ENCODE results near the gene EEF1AKMT3.

The EEF1AKMT3 gene

GRCh38 chr12:57772429-57773322 lies at the start of gene EEF1AKMT3:
Gene EEF1AKMT3 (plus strand): TSS chr12:57772614. CDS start chr12:57772725, 111 bp downstream.
- TF ChIP-seq SUZ12 (IDR thresholded peaks at IDR 0.05) (no peak), SP1 (IDR thresholded peaks at IDR 0.05) (no peak), FOXK2 (IDR thresholded peaks at IDR 0.05) (no peak), L3MBTL2 (conservative IDR thresholded peaks at IDR 0.05) (peak; percentile 60), TARDBP (IDR thresholded peaks at IDR 0.05) (no peak)
- CTCF ChIA-PET, result interaction anchor here (0.6 to 1.2 kb wide), 5 partner anchors 9 to 225 kb away, joined by 3 to 7 read pairs (median 4); partner anchors contain the start of genes DCTN2 and TSFM
- DNase-seq (ENCODE audit: extremely low spot score), result peak; percentile 67
- POLR2A ChIA-PET, result interaction anchor here (0.7 to 1.8 kb wide), 22 partner anchors 9 to 168 kb away, joined by 3 to 28 read pairs (median 5); partner anchors contain the start of genes ATP23, CDK4, CTDSP2 and MARCHF9

- TF ChIP-seq NFRKB (IDR thresholded peaks at IDR 0.05) (no peak), SUZ12 (IDR thresholded peaks at IDR 0.05) (no peak), PKNOX1 (IDR thresholded peaks at IDR 0.05) (no peak), ARNT (IDR thresholded peaks at IDR 0.05) (no peak), BHLHE40 (IDR thresholded peaks at IDR 0.05; ENCODE audit: borderline replicate concordance) (no peak), CTBP1 (IDR thresholded peaks at IDR 0.05; ENCODE audit: borderline replicate concordance) (no peak), FOXM1 (IDR thresholded peaks at IDR 0.05; ENCODE audit: borderline replicate concordance) (no peak)
- ChIA-PET POLR2A (interaction anchor here (0.8 to 1.9 kb wide), 2 partner anchors 22 to 49 kb away, joined by 3 to 7 read pairs; partner anchors contain the start of genes EEF1AKMT3, METTL1 and TSPAN31), CTCF (interaction anchor here (0.7 to 0.8 kb wide), 3 partner anchors 18 to 140 kb away, joined by 3 to 4 read pairs (median 3); no protein-coding TSS in a partner anchor)
- no peak for DNase-seq (ENCODE audit: extremely low spot score)
Observed at GRCh38 chr12:57722716-57723629, 49.4 kb upstream of the EEF1AKMT3 start.

GRCh38 chr12:57723630-57723962 lies 48.8 kb upstream of the EEF1AKMT3 start:
- no peak for DNase-seq (ENCODE audit: extremely low spot score)
- ChIA-PET POLR2A (interaction anchor here (1.9 kb wide), 1 partner anchor 21 kb away, joined by 7 read pairs; the partner anchor contains the start of gene TSPAN31), CTCF (interaction anchor here (0.7 kb wide), 1 partner anchor 141 kb away, joined by 3 read pairs; no protein-coding TSS in a partner anchor)
- TF ChIP-seq LEF1 (IDR thresholded peaks at IDR 0.05; ENCODE audit: borderline replicate concordance) (no peak), FOXK2 (IDR thresholded peaks at IDR 0.05) (no peak), ELF4 (IDR thresholded peaks at IDR 0.05) (no peak), SUZ12 (IDR thresholded peaks at IDR 0.05) (no peak), BHLHE40 (IDR thresholded peaks at IDR 0.05; ENCODE audit: borderline replicate concordance) (no peak), TARDBP (IDR thresholded peaks at IDR 0.05) (no peak), FOXM1 (IDR thresholded peaks at IDR 0.05; ENCODE audit: borderline replicate concordance) (no peak), SP1 (IDR thresholded peaks at IDR 0.05) (no peak), CTBP1 (IDR thresholded peaks at IDR 0.05; ENCODE audit: borderline replicate concordance) (no peak), NFRKB (IDR thresholded peaks at IDR 0.05) (no peak), FOXA1 (IDR thresholded peaks at IDR 0.05) (no peak), HDGF (IDR thresholded peaks at IDR 0.05; ENCODE audit: borderline replicate concordance) (no peak), ARNT (IDR thresholded peaks at IDR 0.05) (no peak), L3MBTL2 (conservative IDR thresholded peaks at IDR 0.05) (no peak), PKNOX1 (IDR thresholded peaks at IDR 0.05) (no peak)

GRCh38 chr12:57724003-57724935 lies 48.1 kb upstream of the EEF1AKMT3 start:
- TF ChIP-seq FOXA1 (IDR thresholded peaks at IDR 0.05), result no peak
- no peak for TF ChIP-seq ELF4 (IDR thresholded peaks at IDR 0.05)
- no peak for TF ChIP-seq ZNF384 (IDR thresholded peaks at IDR 0.05)
- TF ChIP-seq SUZ12 (IDR thresholded peaks at IDR 0.05), result no peak
- no peak for TF ChIP-seq NFRKB (IDR thresholded peaks at IDR 0.05)
- no peak for TF ChIP-seq TARDBP (IDR thresholded peaks at IDR 0.05)
- TF ChIP-seq FOXM1 (IDR thresholded peaks at IDR 0.05; ENCODE audit: borderline replicate concordance), result no peak
- TF ChIP-seq BHLHE40 (IDR thresholded peaks at IDR 0.05; ENCODE audit: borderline replicate concordance), result no peak
- POLR2A ChIA-PET, result interaction anchor here (0.8 to 1.9 kb wide), 2 partner anchors 21 to 113 kb away, joined by 3 to 7 read pairs; partner anchors contain the start of genes ARHGEF25 and TSPAN31
- CTCF ChIA-PET, result interaction anchor here (0.7 kb wide), 1 partner anchor 11 kb away, joined by 3 read pairs; no protein-coding TSS in a partner anchor
- DNase-seq (ENCODE audit: extremely low spot score), result no peak
